Measurements from ENCODE around the gene ST6GALNAC4. TPM values are rescaled to one million over a fixed set of nuclear protein-coding genes. Genes with fewer than 3 reads are reported as not detected.

ST6GALNAC4 gene
- total RNA-seq, 1 experiment from 2014 or later = 28.3 TPM

DNA sequence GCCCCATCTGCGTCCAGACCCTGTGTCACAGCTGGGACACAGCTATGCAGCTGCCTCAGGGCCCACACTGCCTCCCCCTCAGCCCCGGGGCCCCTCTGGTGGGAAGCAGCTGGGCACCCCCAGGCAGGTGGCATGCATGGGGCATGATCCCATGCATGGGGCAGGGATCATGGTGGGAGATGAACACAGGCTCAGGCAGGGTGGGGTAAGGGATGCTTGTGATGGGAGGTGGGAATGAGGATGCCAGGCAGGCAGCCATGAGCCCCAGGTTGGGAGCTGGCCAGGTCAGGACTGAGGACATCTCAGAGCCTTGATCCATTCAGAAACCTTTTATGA lies 44.3 kb upstream of the ST6GALNAC4 start:
- peaks cover 57% of the 10 kb centered on the region for H3F3A ChIP-seq (ENCODE audit: insufficient read depth, low read depth)
- no peak overlapping the region for H2AFZ ChIP-seq
- no TSS peak for BruUV-seq (replicated peaks)
- ChIA-PET POLR2A (ENCODE audit: unreplicated experiment) (no interaction called here), CTCF (interaction anchor here (0.6 kb wide), 1 partner anchor 98 kb away, joined by 6 read pairs; no protein-coding TSS in a partner anchor)
- no peaks in the 10 kb centered on the region for H3K36me3 ChIP-seq (ENCODE audit: low read depth)
- intact Hi-C loops (cut with micrococcal nuclease; ENCODE audit: unreplicated experiment) = no loop called here
- peak overlapping the region; percentile 12; the same call in 1 of the 2 replicates for H3K4me2 ChIP-seq
- no peak overlapping the region for H3K4me3 ChIP-seq
- no peaks in the 10 kb centered on the region for H3K9me2 ChIP-seq (ENCODE audit: insufficient read depth)
- no peak for DNase-seq
- no peaks in the 10 kb centered on the region for H3K27me3 ChIP-seq (ENCODE audit: insufficient read depth, low read depth)
- H4K20me1 ChIP-seq (ENCODE audit: insufficient read depth) = peaks cover 14% of the 10 kb centered on the region
- no peaks in the 10 kb centered on the region; the same call in 1 of the 2 replicates for H3K9me3 ChIP-seq (ENCODE audit: insufficient read depth, low read depth)
- H3K4me1 ChIP-seq (replicated peaks; ENCODE audit: insufficient read depth) = peaks cover 82% of the 10 kb centered on the region
- peak overlapping the region; percentile 40; the same call in 1 of the 2 replicates for H3K27ac ChIP-seq
- TF ChIP-seq, protein P1, sequence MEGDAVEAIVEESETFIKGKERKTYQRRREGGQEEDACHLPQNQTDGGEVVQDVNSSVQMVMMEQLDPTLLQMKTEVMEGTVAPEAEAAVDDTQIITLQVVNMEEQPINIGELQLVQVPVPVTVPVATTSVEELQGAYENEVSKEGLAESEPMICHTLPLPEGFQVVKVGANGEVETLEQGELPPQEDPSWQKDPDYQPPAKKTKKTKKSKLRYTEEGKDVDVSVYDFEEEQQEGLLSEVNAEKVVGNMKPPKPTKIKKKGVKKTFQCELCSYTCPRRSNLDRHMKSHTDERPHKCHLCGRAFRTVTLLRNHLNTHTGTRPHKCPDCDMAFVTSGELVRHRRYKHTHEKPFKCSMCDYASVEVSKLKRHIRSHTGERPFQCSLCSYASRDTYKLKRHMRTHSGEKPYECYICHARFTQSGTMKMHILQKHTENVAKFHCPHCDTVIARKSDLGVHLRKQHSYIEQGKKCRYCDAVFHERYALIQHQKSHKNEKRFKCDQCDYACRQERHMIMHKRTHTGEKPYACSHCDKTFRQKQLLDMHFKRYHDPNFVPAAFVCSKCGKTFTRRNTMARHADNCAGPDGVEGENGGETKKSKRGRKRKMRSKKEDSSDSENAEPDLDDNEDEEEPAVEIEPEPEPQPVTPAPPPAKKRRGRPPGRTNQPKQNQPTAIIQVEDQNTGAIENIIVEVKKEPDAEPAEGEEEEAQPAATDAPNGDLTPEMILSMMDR (conservative IDR thresholded peaks at IDR 0.05) = no peak
- no peak for TF ChIP-seq EZH2 (IDR thresholded peaks at IDR 0.05; ENCODE audit: low read depth)
- H3K79me2 ChIP-seq (ENCODE audit: low read depth) = peaks cover 98% of the 10 kb centered on the region

DNA sequence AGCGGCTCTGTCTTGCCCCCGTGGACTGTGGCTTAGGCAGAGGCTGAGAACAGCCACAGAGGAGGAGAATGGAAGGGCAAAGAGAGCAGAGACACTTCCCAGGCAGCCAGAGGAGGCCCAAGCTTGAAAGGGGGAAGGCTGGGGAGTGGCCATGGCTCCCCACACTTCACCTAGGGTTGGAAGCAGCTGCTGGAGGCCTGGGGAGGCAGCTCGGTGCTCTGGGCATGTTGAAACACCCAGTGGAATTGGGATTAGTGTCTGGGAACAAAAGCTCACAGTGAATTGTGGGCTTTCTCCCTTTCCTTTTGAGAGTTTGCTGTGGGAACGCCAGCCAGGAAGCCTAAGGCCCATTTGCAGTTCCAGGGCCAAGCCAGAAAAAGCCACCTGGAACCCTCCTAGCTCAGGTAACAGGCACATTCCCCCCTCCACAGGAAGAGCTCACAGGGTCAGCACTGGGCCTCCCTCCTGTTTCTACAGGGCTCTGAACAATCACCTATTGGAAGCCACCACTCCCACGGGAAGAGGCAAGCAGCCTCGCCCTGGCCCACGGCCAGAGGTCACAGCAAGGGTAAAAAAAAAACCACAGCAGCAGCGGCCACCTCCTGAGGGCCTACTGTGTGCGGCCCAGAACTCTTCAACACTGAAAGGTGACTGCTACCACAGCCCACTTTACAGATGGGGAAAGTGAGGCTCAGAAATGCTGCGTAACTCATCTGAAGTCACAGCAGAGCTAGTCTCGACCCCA lies 43.7 kb upstream of the ST6GALNAC4 start:
- Histone ChIP-seq H3K27ac (peak overlapping the region; percentile 40), H3K4me3 (no peak overlapping the region), H3K4me2 (peak overlapping the region; percentile 12), H4K20me1 (ENCODE audit: insufficient read depth) (peaks cover 14% of the 10 kb centered on the region), H2AFZ (no peak overlapping the region), H3K27me3 (ENCODE audit: insufficient read depth, low read depth) (no peaks in the 10 kb centered on the region), H3K9me2 (ENCODE audit: insufficient read depth) (no peaks in the 10 kb centered on the region), H3K36me3 (ENCODE audit: low read depth) (no peaks in the 10 kb centered on the region), H3K79me2 (ENCODE audit: low read depth) (peaks cover 96% of the 10 kb centered on the region), H3K9me3 (ENCODE audit: insufficient read depth, low read depth) (no peaks in the 10 kb centered on the region; the same call in 1 of the 2 replicates), H3F3A (ENCODE audit: insufficient read depth, low read depth) (peaks cover 57% of the 10 kb centered on the region), H3K4me1 (replicated peaks; ENCODE audit: insufficient read depth) (peaks cover 82% of the 10 kb centered on the region)
- no peak for DNase-seq
- ChIA-PET POLR2A (ENCODE audit: unreplicated experiment) (interaction anchor here (0.6 kb wide), 1 partner anchor 74 kb away, joined by 3 read pairs; no protein-coding TSS in a partner anchor), CTCF (no interaction called here)
- intact Hi-C loops (cut with micrococcal nuclease; ENCODE audit: unreplicated experiment) = no loop called here
- no TSS peak for BruUV-seq (replicated peaks)
- TF ChIP-seq, protein P1 (conservative IDR thresholded peaks at IDR 0.05) = no peak
- no peak for TF ChIP-seq EZH2 (IDR thresholded peaks at IDR 0.05; ENCODE audit: low read depth)

DNA sequence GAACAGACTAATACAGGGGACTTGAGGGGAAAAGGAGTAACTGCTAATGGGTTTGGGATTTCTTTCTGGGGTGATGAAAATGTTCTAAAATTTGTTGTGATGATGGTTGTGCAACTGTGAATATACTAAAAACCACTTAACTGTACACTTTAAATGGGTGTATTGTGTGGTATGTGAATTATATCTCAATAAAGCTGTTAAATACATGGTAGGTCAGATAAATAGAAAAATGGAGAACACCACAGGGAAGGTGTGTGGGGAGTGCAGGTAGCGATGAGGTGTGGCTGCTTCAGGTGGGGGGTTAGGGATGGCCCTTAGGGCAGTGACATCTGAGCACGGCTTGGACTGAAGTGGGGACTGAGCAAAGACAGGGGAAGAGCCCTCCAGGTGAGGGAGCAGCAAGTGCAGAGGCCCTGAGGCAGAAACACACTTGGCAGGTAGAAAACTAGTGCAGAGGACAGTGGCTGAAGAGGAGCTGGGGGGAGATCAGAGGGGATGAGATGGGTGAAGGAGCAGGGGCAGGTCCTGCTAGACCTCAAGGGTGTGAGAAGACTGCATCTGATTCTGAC lies 43.1 kb upstream of the ST6GALNAC4 start:
- CTCF ChIA-PET = no interaction called here
- no TSS peak for BruUV-seq (replicated peaks)
- Histone ChIP-seq H3K4me2 (peak overlapping the region; percentile 12), H3K9me3 (ENCODE audit: insufficient read depth, low read depth) (no peaks in the 10 kb centered on the region; the same call in 1 of the 2 replicates), H3K36me3 (ENCODE audit: low read depth) (no peaks in the 10 kb centered on the region), H3F3A (ENCODE audit: insufficient read depth, low read depth) (peaks cover 54% of the 10 kb centered on the region), H3K4me3 (no peak overlapping the region), H3K9me2 (ENCODE audit: insufficient read depth) (no peaks in the 10 kb centered on the region), H3K27ac (peak overlapping the region; percentile 40), H3K4me1 (replicated peaks; ENCODE audit: insufficient read depth) (peaks cover 79% of the 10 kb centered on the region), H3K79me2 (ENCODE audit: low read depth) (peaks cover 94% of the 10 kb centered on the region), H3K27me3 (ENCODE audit: insufficient read depth, low read depth) (no peaks in the 10 kb centered on the region), H4K20me1 (ENCODE audit: insufficient read depth) (peaks cover 17% of the 10 kb centered on the region), H2AFZ (no peak overlapping the region)
- DNase-seq = no peak
- intact Hi-C loops (cut with micrococcal nuclease; ENCODE audit: unreplicated experiment) = no loop called here
- TF ChIP-seq, protein P1 (conservative IDR thresholded peaks at IDR 0.05) = no peak
- no peak for TF ChIP-seq EZH2 (IDR thresholded peaks at IDR 0.05; ENCODE audit: low read depth)
- POLR2A ChIA-PET (ENCODE audit: unreplicated experiment) = interaction anchor here (0.6 kb wide), 1 partner anchor 75 kb away, joined by 3 read pairs; no protein-coding TSS in a partner anchor

All from PC-9 (cell line).